WI38 (cell line): Measurements from ENCODE around the gene GALK2.

Source experiments
- H3K4me3 ChIP-seq: 2 replicates; pipeline ENCODE4 v1.5.1; 2011; ENCODE audit warnings: low read depth, mild to moderate bottlenecking, control low read depth, low read length
- TF ChIP-seq, protein P1 (sequence below): IDR thresholded peaks from 2 replicates; pipeline ENCODE4 v1.5.1; 2012; ENCODE audit warnings: low read depth, mild to moderate bottlenecking, control low read depth, low read length

Gene GALK2

GRCh38 chr15:49185473-49185872 is 15.4 kb downstream of the GALK2 start:
- no peak overlapping the region for H3K4me3 ChIP-seq
- TF ChIP-seq, protein P1, sequence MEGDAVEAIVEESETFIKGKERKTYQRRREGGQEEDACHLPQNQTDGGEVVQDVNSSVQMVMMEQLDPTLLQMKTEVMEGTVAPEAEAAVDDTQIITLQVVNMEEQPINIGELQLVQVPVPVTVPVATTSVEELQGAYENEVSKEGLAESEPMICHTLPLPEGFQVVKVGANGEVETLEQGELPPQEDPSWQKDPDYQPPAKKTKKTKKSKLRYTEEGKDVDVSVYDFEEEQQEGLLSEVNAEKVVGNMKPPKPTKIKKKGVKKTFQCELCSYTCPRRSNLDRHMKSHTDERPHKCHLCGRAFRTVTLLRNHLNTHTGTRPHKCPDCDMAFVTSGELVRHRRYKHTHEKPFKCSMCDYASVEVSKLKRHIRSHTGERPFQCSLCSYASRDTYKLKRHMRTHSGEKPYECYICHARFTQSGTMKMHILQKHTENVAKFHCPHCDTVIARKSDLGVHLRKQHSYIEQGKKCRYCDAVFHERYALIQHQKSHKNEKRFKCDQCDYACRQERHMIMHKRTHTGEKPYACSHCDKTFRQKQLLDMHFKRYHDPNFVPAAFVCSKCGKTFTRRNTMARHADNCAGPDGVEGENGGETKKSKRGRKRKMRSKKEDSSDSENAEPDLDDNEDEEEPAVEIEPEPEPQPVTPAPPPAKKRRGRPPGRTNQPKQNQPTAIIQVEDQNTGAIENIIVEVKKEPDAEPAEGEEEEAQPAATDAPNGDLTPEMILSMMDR = no peak

- TF ChIP-seq, protein P1 = no peak
- no peak overlapping the region for H3K4me3 ChIP-seq
These were observed 17.6 kb downstream of the GALK2 start for GRCh38 chr15:49187549-49188245.

GRCh38 chr15:49188933-49189332 is 18.9 kb downstream of the GALK2 start:
- no peak overlapping the region for H3K4me3 ChIP-seq
- TF ChIP-seq, protein P1 = no peak

DNA sequence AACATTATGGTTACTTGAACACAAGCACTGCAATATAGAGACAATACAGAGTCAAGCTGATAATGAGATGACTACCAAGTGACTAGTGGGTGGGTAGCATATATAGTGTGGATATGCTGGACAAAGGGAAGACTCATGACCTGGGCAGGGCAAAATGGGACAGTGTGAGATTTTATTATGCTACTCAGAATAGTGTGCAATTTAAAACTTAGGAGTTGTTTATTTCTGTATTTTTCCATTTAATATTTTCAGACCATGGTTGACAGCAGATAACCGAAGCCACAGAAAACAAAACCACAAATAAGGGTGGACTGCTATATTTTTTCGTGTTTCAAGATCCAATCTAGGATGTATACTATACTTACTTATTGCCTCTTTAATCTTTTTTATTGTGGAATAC is 19.6 kb downstream of the GALK2 start:
- H3K4me3 ChIP-seq = no peak overlapping the region
- TF ChIP-seq, protein P1 = no peak

DNA sequence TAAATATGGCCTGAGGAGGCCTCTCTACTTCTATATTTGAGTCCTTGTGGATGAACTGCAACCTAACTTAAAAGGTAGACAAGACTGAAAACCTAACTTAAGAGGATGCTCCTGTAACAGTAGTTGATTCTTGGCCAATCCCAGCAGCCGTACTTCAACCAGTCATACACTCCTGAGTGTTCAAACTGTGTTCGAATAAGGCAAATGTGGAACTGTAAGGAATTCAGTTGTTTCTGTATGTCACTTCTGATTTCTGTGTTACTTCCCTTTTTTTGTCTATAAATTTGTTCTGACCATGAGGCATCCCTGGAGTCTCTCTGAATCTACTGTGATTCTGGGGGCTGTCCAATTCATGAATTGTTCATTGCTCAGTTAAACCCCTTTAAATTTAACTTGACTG is 20.5 kb downstream of the GALK2 start:
- TF ChIP-seq, protein P1 = no peak
- no peak overlapping the region for H3K4me3 ChIP-seq

GRCh38 chr15:49191892-49192291 is 21.8 kb downstream of the GALK2 start:
- no peak overlapping the region for H3K4me3 ChIP-seq
- TF ChIP-seq, protein P1 = no peak

DNA sequence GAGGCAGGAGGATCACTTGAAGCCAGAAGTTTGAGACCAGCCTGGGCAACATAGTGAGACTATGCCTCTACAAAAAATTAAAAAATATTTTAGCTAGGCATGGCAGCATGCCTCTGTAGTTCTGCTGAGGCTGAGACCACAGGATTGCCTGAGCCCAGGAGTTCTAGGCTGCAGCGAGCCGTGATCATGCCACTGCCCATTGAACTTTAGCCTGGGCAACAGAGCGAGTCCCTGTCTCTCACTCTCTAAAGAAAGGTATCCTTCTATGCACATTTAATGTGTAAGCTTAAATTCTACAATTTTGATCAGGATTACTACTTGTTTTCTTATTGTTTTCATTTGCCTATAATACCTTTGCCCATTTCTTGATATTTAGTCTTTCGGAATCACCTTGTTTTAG is 26.8 kb downstream of the GALK2 start:
- no peak overlapping the region for H3K4me3 ChIP-seq
- TF ChIP-seq, protein P1 = no peak
